Epithelial cell of esophagus (primary cell): ENCODE measurements around the gene EPB42.
"Not testable (repeated sequence)": the region's sequence is repeated elsewhere in the genome, so short reads cannot be mapped to it uniquely, and the experiment has no call there.

Source experiments
- DNase-seq: peaks from one replicate; pipeline ENCODE4 v3.0.0; 2010; ENCODE audit warnings: low read depth
- H3K4me3 ChIP-seq: 2 replicates; pipeline ENCODE4 v1.5.1; 2011; ENCODE audit warnings: mild to moderate bottlenecking, low read length, control low read depth
- TF ChIP-seq, protein P1 (sequence below): IDR thresholded peaks from 2 replicates; pipeline ENCODE4 v1.5.1; 2011; ENCODE audit warnings: low read depth, mild to moderate bottlenecking, low read length, control low read depth, inconsistent platforms; ENCODE audit not compliant: insufficient read depth; ENCODE audit errors: missing control alignments

EPB42 gene

DNA sequence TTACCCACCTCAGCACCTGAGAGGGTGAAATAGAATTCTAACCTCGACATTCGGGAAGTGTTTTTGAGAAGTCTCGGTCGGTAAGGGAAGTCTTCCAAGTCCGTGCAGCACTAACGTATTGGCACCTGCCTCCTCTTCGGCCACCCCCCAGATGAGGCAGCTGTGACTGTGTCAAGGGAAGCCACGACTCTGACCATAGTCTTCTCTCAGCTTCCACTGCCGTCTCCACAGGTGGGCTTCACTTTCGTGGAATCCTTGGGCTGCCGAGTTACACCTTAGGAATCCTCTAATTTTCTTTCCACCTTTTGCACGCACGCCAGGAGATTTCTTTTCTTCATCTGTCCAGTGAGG, 34.8 kb downstream of the EPB42 start:
- DNase-seq: no peak
- TF ChIP-seq, protein P1, sequence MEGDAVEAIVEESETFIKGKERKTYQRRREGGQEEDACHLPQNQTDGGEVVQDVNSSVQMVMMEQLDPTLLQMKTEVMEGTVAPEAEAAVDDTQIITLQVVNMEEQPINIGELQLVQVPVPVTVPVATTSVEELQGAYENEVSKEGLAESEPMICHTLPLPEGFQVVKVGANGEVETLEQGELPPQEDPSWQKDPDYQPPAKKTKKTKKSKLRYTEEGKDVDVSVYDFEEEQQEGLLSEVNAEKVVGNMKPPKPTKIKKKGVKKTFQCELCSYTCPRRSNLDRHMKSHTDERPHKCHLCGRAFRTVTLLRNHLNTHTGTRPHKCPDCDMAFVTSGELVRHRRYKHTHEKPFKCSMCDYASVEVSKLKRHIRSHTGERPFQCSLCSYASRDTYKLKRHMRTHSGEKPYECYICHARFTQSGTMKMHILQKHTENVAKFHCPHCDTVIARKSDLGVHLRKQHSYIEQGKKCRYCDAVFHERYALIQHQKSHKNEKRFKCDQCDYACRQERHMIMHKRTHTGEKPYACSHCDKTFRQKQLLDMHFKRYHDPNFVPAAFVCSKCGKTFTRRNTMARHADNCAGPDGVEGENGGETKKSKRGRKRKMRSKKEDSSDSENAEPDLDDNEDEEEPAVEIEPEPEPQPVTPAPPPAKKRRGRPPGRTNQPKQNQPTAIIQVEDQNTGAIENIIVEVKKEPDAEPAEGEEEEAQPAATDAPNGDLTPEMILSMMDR: no peak
- peak overlapping the region; percentile 73 for H3K4me3 ChIP-seq

DNA sequence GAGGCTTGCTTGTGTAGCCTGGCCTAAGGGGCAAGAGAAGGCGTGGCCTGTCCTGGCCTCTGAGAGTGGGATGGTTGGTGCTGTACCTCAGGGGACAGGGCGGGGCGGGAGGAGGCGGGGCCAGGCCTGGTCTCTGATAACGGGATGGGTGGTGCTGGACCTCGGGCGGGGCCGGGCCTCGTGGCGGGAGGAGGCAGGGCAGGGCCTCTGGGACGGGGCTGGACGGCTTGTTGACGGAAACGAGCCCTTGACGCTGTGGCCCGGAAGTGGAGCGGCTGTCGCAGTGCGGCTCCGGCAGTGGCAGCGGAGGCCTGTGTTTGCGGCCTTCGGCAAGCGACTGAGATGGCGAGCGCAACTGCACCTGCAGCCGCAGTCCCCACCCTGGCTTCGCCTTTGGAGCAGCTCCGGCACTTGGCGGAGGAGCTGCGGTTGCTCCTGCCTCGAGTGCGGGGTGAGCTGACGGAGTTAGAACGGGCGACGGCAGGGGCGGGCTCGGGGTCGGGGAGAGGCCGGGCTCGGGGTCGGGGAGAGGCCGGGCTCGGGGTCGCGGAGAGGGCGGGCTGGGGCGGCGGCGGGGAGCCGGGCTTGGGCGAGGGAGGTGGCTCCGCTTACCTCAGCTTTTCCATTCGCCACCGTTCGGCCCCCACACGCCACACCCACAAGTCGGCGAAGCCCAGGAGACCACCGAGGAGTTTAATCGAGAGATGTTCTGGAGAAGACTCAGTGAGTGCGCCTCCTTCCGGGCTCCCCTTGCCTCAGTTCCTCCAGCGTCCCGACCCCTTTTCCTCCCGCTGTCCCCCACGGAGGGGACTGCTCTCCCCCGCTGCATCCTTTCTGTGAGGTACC, 35.4 kb downstream of the EPB42 start, which contains the start of gene CCNDBP1:
TSS of gene CCNDBP1 (plus strand) at position 247 of the 846 bp plus-strand sequence. CDS start at position 343, 96 bp downstream.
- TF ChIP-seq, protein P1: peak; percentile 39
- peak within 1 kb of the TSS; percentile 73 for H3K4me3 ChIP-seq
- DNase-seq: peak; percentile 76

DNA sequence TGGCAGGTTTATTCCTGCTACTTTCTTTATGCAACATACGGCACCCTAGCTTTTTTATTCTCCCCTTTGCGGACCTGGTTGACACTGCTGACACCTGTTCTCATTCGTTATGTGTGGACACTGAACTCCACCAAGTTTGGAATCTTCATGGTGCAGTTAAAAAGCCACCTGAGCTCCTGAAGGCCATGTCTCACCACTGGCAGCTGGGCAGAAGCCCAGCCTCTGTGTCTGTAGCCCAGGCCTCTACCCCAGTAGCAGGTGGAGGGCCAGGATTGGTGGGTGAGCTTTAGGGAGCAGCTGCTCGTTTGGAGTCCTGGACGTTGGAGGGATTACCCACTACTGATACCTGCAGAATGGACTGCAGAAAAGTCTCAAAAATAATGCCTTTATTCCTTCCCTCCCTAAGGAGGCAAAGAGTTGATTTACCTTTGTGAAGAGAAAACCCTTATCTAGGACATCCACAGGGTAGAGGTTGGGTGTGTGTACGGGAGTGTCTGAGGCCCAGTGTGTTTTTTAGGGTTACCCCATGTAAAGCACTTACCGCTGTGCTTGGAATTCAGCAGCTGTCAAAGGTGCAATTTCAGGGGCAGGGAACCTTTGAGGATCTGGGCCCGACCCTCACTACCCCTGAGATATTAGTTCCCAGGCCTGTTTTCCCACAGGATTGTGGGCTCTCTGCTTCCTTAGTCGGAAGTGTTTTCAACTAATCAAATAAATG, 36.3 kb downstream of the EPB42 start:
- H3K4me3 ChIP-seq: no peak overlapping the region
- TF ChIP-seq, protein P1: no peak
- no peak for DNase-seq

DNA sequence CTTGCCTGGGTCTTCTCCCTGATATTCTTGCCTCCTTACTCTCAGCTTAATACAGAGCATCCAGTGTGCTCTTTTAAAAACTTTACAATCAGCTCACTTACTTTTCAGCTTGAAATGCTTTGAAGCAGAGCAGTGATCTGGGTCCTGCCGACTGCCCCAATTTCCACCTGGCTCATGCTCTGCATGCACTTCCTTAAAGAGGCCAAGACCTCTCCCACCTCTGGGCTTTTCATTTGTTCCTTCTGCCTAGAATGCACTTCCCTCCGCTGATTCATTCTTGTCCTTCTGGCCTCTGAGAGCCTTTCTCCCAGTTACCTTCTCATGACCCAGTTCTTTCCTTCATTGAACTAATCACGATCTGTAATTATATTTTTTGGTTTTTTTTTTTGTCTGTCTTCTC, 37.5 kb downstream of the EPB42 start:
- no peak for DNase-seq
- TF ChIP-seq, protein P1: no peak

GRCh38 chr15:43177147-43177546, 43.7 kb downstream of the EPB42 start:
- DNase-seq, H3K4me3 ChIP-seq: not testable (repeated sequence)

More for the DNA sequence above, 37.5 kb downstream of the EPB42 start:
- H3K4me3 ChIP-seq: no peak overlapping the region

GRCh38 chr15:43175656-43176309, 45.0 kb downstream of the EPB42 start:
- not testable (repeated sequence) for DNase-seq

DNA sequence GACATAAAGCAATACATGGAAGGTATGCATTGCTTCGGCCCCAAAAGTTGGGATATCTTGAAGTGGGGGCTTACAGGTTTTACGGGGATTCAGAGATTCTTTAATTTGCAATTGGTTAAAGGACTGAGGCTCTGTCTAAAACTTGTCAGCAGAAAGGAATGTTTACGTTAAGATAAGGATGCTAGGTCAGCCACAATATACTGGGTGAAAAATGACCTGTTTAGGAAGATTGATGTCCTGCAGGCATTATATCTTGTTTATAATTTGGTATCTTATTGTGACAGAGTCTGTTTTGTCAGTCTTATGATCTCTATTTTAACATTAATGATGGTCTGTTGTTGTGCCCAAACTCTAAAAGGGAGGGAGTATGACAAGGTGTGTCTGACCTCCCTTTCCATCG, 50.9 kb downstream of the EPB42 start:
- no peak for DNase-seq
- H3K4me3 ChIP-seq: no peak overlapping the region
- TF ChIP-seq, protein P1: no peak

More at GRCh38 chr15:43175656-43176309, 45.0 kb downstream of the EPB42 start:
- not testable (repeated sequence) for H3K4me3 ChIP-seq
